GM12878 (cell line): Measurements from ENCODE around the gene CCDC51. TPM values are rescaled to one million over a fixed set of nuclear protein-coding genes. Genes with fewer than 3 reads are reported as not detected.

Source experiments
- ATAC-seq: fragments of 200-7000 bp; cut with Tn5 transposase; 3 replicates; pipeline ENCODE4 v1.9.1; 2020; ENCODE audit warnings: mild to moderate bottlenecking, moderate library complexity
- BruUV-seq: library from RNA; stranded (reverse); fragments of 400-500 nt; replicated peaks from 2 replicates; lab custom pipeline; 2021; lab: Mats Ljungman, UMichigan
- CTCF ChIA-PET: fragments of 300-600 bp; sonication (Branson Sonifier 250); formaldehyde crosslinking; extraction: SDS; loops from one replicate; lab custom pipeline; 2021; ENCODE audit warnings: inconsistent platforms; lab: Yijun Ruan, JAX
- POLR2A ChIA-PET: fragments of 350-600 bp; formaldehyde crosslinking; extraction: SDS; loops from one replicate; lab custom pipeline; 2021; ENCODE audit warnings: inconsistent platforms; lab: Charles Lee
- RAD21 ChIA-PET: fragments of 300-600 bp; sonication (Branson Sonifier 250); formaldehyde crosslinking; loops from one replicate; lab custom pipeline; 2023; ENCODE audit warnings: antibody characterized with exemption; ENCODE audit not compliant: unreplicated experiment; lab: Charles Lee
- SMC1A ChIA-PET: fragments of 300-600 bp; sonication (Branson Sonifier 250); formaldehyde crosslinking; loops from one replicate; lab custom pipeline; 2023; ENCODE audit not compliant: unreplicated experiment, uncharacterized antibody; lab: Charles Lee
- DNase-seq: peaks from one replicate; pipeline ENCODE4 v3.0.0-alpha.2; 2011; ENCODE audit warnings: low read depth, low spot score
- FAIRE-seq: peaks from 3 replicates; lab custom pipeline; 2011; peaks lifted over from hg19 to GRCh38; lab: Jason Lieb, UNC
- H2AFZ ChIP-seq: 2 replicates; pipeline ENCODE4 v1.6.0; 2011; ENCODE audit warnings: low read depth, low read length, control low read depth; ENCODE audit not compliant: control insufficient read depth
- H3K27ac ChIP-seq: 2 replicates; pipeline ENCODE4 v1.5.1; 2011; ENCODE audit warnings: control low read depth; ENCODE audit not compliant: control insufficient read depth, insufficient read depth
- H3K27me3 ChIP-seq, 2 experiments: replicated peaks in 1 of 2; 2 replicates each; pipeline versions ENCODE4 v1.6.0 to v1.6.1; 2011; ENCODE audit warnings: low read length in 1 of 2; ENCODE audit not compliant: control insufficient read depth in 2 of 2, insufficient read depth in 2 of 2
- H3K36me3 ChIP-seq, 2 experiments: 2 replicates each; pipeline ENCODE4 v1.5.1; 2011; ENCODE audit warnings: low read length in 1 of 2; ENCODE audit not compliant: control insufficient read depth in 2 of 2, insufficient read depth in 2 of 2
- H3K4me1 ChIP-seq: 2 replicates; pipeline ENCODE4 v1.6.1; 2011; ENCODE audit warnings: mild to moderate bottlenecking, low read length, moderate library complexity, mixed read lengths; ENCODE audit not compliant: control insufficient read depth, insufficient read depth
- H3K4me2 ChIP-seq: 2 replicates; pipeline ENCODE4 v1.6.0; 2011; ENCODE audit warnings: control low read depth; ENCODE audit not compliant: control insufficient read depth, insufficient read depth
- H3K4me3 ChIP-seq: fragments of 200-600 bp; sonication (generic); 2 replicates; pipeline ENCODE4 v1.5.1; 2016
- H3K79me2 ChIP-seq: 2 replicates; pipeline ENCODE4 v1.6.0; 2011; ENCODE audit warnings: low read length; ENCODE audit not compliant: control insufficient read depth, insufficient read depth
- H3K9ac ChIP-seq: 2 replicates; pipeline ENCODE4 v1.8.0; 2011; ENCODE audit warnings: low read length, control low read depth, mixed read lengths; ENCODE audit not compliant: control insufficient read depth, insufficient read depth
- H3K9me3 ChIP-seq: replicated peaks from 3 replicates; pipeline ENCODE4 v1.5.1; 2011; ENCODE audit warnings: mild to moderate bottlenecking, low read length; ENCODE audit not compliant: control insufficient read depth, insufficient read depth
- H4K20me1 ChIP-seq: 2 replicates; pipeline ENCODE4 v1.6.0; 2011; ENCODE audit not compliant: control insufficient read depth, insufficient read depth
- CREB1 ChIP-seq: IDR thresholded peaks from 2 replicates; pipeline ENCODE4 v1.6.1; 2012; ENCODE audit warnings: low read depth, mild to moderate bottlenecking, inconsistent platforms
- IKZF1 ChIP-seq: fragments of 450-650 bp; conservative IDR thresholded peaks from 2 replicates; pipeline ENCODE4 v1.6.1; 2017; ENCODE audit warnings: antibody characterized with exemption, mild to moderate bottlenecking
- MEF2B ChIP-seq: fragments of 450-650 bp; IDR thresholded peaks from 2 replicates; pipeline ENCODE4 v1.6.1; 2018; ENCODE audit warnings: mild to moderate bottlenecking, moderate library complexity; ENCODE audit not compliant: partially characterized antibody, poor library complexity, severe bottlenecking
- NFYA ChIP-seq: IDR thresholded peaks from 2 replicates; pipeline ENCODE4 v1.6.1; 2011; ENCODE audit warnings: low read depth, mild to moderate bottlenecking, low read length, improper control_type of control experiment, borderline replicate concordance
- NFYB ChIP-seq: IDR thresholded peaks from 2 replicates; pipeline ENCODE4 v1.6.1; 2011; ENCODE audit warnings: low read depth, mild to moderate bottlenecking, low read length, improper control_type of control experiment, moderate library complexity; ENCODE audit not compliant: insufficient read depth
- POU2F2 ChIP-seq: IDR thresholded peaks from 3 replicates; pipeline ENCODE4 v1.6.1; 2011; ENCODE audit warnings: low read depth, mild to moderate bottlenecking, low read length, borderline replicate concordance
- SP1 ChIP-seq: IDR thresholded peaks from one replicate; pipeline ENCODE4 v1.6.1; 2011; ENCODE audit warnings: low read depth, low read length
- YBX1 ChIP-seq: fragments of 450-650 bp; IDR thresholded peaks from 2 replicates; pipeline ENCODE4 v1.6.1; 2016; ENCODE audit warnings: antibody characterized with exemption
- ZNF24 ChIP-seq: fragments of 450-650 bp; IDR thresholded peaks from 2 replicates; pipeline ENCODE4 v1.6.1; 2017; ENCODE audit warnings: antibody characterized with exemption, mild to moderate bottlenecking
- ZNF274 ChIP-seq: IDR thresholded peaks from one replicate; pipeline ENCODE4 v1.8.0; 2011; ENCODE audit not compliant: insufficient read length, insufficient read depth
- WGBS: methylation state at CpG from one replicate; pipeline ENCODE4 v1.1.6; 2016; ENCODE audit warnings: low lambda C conversion rate; ENCODE audit not compliant: insufficient replicate concordance, insufficient coverage; ENCODE audit errors: missing lambda C conversion rate; 5-methylcytosine and 5-hydroxymethylcytosine counted together
- in situ Hi-C: fragments of 300-500 bp; cut with MboI; formaldehyde crosslinking; loops from 9 replicates; pipeline ENCODE4 v1.14.3; 2018; ENCODE audit warnings: mixed read lengths
- intact Hi-C: fragments of 100-400 bp; cut with micrococcal nuclease; formaldehyde crosslinking; loops from one replicate; pipeline ENCODE4 v1.14.2; 2022; ENCODE audit not compliant: unreplicated experiment
- polyA plus RNA-seq, 11 experiments: library from polyadenylated mRNA; depleted of rRNA in 4 of 11; unstranded in 6 of 11; stranded (reverse) in 5 of 11; fragments of >200 nt; fragmentation: Nextera tagmentation in 4 of 11; fragmentation: Illumina TruSeq in 1 of 11; extraction: Ambion mirVana in 4 of 11; extraction: Trizol in 1 of 11; gene quantifications; 1 replicate in 1 of 11; 2 replicates in 10 of 11; pipeline versions ENCODE4 v1.2.1 to v1.2.3, GENCODE V29; 2011 to 2016; ENCODE audit warnings: inconsistent platforms in 2 of 11, missing spikeins in 2 of 11, low read depth in 1 of 11
- total RNA-seq, 4 experiments: library from RNA; depleted of rRNA in 3 of 4; stranded (reverse); fragments of >200 nt in 3 of 4; fragmentation: Illumina TruSeq in 1 of 4; extraction: Trizol in 1 of 4; gene quantifications; 2 replicates each; pipeline versions ENCODE4 v1.2.1 to v1.2.3, GENCODE V29; 2013 to 2021
- TF ChIP-seq, protein P1 (sequence below): fragments of 150-350 bp; IDR thresholded peaks from 2 replicates; pipeline ENCODE4 v1.6.1; 2014; ENCODE audit warnings: mild to moderate bottlenecking, low read depth, low read length
- TF ChIP-seq, protein P2 (sequence below): IDR thresholded peaks from 2 replicates; pipeline ENCODE4 v1.6.1; 2011; ENCODE audit warnings: borderline replicate concordance, low read depth, mild to moderate bottlenecking, moderate library complexity, low read length; ENCODE audit not compliant: insufficient read depth, poor library complexity, severe bottlenecking
- TF ChIP-seq, protein P3 (sequence below): IDR thresholded peaks from 2 replicates; pipeline ENCODE4 v1.6.1; 2012; ENCODE audit warnings: low read depth, low read length, improper control_type of control experiment
- TF ChIP-seq, protein P4 (sequence below): fragments of 450-650 bp; formaldehyde crosslinking; IDR thresholded peaks from 2 replicates; pipeline ENCODE4 v1.5.0; 2022; ENCODE audit warnings: mild to moderate bottlenecking, missing genetic modification characterization
- TF ChIP-seq, protein P5 (sequence below): fragments of 450-650 bp; IDR thresholded peaks from 2 replicates; pipeline ENCODE4 v1.6.1; 2017; ENCODE audit warnings: low read depth, mild to moderate bottlenecking, moderate library complexity

CCDC51 gene
- total and polyA plus RNA-seq, 10 of the 15 experiments (the other 5 are each of a cell fraction or from before 2014, with no cell fraction given) = 10.6 to 54.9 (median 28.5) TPM

DNA sequence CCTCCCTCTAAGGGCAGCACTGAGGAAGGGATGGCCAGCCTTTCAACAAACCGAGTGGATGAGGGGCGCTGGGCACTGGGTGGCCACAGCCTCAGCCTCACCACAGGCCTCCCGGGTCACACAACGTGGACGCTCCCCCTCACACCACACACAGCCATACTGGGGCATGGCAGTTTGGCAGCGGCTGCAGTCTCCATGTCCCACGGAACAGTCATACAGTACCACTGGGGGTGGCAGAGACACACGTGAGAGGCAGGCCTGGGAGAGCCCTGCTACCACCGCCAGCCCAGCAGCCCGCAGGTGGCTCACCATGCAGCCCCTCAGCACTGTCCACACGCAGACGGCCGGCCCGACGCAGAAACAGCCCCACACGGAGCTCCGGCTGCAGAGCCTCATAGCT is 21.8 kb downstream of the CCDC51 start:
- no peak overlapping the region for H3K27ac ChIP-seq
- no peaks in the 10 kb centered on the region for H3K9me3 ChIP-seq
- intact Hi-C loops = no loop called here
- no peak overlapping the region for H3K4me3 ChIP-seq
- H3K36me3 ChIP-seq = no peaks in the 10 kb centered on the region
- H2AFZ ChIP-seq = no peak overlapping the region
- RAD21 ChIA-PET = interaction anchor here (1.8 to 1.9 kb wide), 2 partner anchors 17 to 18 kb away, joined by 5 read pairs; no protein-coding TSS in a partner anchor
- FAIRE-seq (no peak), ATAC-seq (no peak), DNase-seq (no peak)
- CTCF ChIA-PET = interaction anchor here (0.7 to 22.0 kb wide), 2 partner anchors 18 kb away, joined by 4 to 757 read pairs; partner anchors contain the start of genes CCDC51 and TMA7
- no TSS peak for BruUV-seq
- in situ Hi-C loops = no loop called here
- WGBS = 61% methylated on average over 17 of the region's 17 CpGs
- no peak overlapping the region for H3K4me2 ChIP-seq
- POLR2A ChIA-PET = no interaction called here
- no peaks in the 10 kb centered on the region for H3K79me2 ChIP-seq
- H3K27me3 ChIP-seq = no peaks in the 10 kb centered on the region
- SMC1A ChIA-PET = interaction anchor here (2.6 kb wide), 1 partner anchor 18 kb away, joined by 8 read pairs; no protein-coding TSS in a partner anchor
- no peaks in the 10 kb centered on the region for H4K20me1 ChIP-seq
- no peak overlapping the region for H3K9ac ChIP-seq
- H3K4me1 ChIP-seq = no peaks in the 10 kb centered on the region
- TF ChIP-seq, protein P1, sequence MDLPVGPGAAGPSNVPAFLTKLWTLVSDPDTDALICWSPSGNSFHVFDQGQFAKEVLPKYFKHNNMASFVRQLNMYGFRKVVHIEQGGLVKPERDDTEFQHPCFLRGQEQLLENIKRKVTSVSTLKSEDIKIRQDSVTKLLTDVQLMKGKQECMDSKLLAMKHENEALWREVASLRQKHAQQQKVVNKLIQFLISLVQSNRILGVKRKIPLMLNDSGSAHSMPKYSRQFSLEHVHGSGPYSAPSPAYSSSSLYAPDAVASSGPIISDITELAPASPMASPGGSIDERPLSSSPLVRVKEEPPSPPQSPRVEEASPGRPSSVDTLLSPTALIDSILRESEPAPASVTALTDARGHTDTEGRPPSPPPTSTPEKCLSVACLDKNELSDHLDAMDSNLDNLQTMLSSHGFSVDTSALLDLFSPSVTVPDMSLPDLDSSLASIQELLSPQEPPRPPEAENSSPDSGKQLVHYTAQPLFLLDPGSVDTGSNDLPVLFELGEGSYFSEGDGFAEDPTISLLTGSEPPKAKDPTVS = no peak
- TF ChIP-seq, protein P2, sequence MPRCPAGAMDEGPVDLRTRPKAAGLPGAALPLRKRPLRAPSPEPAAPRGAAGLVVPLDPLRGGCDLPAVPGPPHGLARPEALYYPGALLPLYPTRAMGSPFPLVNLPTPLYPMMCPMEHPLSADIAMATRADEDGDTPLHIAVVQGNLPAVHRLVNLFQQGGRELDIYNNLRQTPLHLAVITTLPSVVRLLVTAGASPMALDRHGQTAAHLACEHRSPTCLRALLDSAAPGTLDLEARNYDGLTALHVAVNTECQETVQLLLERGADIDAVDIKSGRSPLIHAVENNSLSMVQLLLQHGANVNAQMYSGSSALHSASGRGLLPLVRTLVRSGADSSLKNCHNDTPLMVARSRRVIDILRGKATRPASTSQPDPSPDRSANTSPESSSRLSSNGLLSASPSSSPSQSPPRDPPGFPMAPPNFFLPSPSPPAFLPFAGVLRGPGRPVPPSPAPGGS = no peak
- no peak for TF ChIP-seq ZNF274
- no peak for TF ChIP-seq CREB1
- TF ChIP-seq POU2F2 = no peak
- TF ChIP-seq, protein P3, sequence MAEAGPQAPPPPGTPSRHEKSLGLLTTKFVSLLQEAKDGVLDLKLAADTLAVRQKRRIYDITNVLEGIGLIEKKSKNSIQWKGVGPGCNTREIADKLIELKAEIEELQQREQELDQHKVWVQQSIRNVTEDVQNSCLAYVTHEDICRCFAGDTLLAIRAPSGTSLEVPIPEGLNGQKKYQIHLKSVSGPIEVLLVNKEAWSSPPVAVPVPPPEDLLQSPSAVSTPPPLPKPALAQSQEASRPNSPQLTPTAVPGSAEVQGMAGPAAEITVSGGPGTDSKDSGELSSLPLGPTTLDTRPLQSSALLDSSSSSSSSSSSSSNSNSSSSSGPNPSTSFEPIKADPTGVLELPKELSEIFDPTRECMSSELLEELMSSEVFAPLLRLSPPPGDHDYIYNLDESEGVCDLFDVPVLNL = no peak
- no peak for TF ChIP-seq NFYA
- TF ChIP-seq IKZF1 = no peak
- TF ChIP-seq MEF2B = no peak
- TF ChIP-seq NFYB = no peak
- no peak for TF ChIP-seq SP1
- TF ChIP-seq, protein P4, sequence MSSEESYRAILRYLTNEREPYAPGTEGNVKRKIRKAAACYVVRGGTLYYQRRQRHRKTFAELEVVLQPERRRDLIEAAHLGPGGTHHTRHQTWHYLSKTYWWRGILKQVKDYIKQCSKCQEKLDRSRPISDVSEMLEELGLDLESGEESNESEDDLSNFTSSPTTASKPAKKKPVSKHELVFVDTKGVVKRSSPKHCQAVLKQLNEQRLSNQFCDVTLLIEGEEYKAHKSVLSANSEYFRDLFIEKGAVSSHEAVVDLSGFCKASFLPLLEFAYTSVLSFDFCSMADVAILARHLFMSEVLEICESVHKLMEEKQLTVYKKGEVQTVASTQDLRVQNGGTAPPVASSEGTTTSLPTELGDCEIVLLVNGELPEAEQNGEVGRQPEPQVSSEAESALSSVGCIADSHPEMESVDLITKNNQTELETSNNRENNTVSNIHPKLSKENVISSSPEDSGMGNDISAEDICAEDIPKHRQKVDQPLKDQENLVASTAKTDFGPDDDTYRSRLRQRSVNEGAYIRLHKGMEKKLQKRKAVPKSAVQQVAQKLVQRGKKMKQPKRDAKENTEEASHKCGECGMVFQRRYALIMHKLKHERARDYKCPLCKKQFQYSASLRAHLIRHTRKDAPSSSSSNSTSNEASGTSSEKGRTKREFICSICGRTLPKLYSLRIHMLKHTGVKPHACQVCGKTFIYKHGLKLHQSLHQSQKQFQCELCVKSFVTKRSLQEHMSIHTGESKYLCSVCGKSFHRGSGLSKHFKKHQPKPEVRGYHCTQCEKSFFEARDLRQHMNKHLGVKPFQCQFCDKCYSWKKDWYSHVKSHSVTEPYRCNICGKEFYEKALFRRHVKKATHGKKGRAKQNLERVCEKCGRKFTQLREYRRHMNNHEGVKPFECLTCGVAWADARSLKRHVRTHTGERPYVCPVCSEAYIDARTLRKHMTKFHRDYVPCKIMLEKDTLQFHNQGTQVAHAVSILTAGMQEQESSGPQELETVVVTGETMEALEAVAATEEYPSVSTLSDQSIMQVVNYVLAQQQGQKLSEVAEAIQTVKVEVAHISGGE (CRISPR knock-in tag) = no peak
- TF ChIP-seq ZNF24 = no peak
- TF ChIP-seq, protein P5, sequence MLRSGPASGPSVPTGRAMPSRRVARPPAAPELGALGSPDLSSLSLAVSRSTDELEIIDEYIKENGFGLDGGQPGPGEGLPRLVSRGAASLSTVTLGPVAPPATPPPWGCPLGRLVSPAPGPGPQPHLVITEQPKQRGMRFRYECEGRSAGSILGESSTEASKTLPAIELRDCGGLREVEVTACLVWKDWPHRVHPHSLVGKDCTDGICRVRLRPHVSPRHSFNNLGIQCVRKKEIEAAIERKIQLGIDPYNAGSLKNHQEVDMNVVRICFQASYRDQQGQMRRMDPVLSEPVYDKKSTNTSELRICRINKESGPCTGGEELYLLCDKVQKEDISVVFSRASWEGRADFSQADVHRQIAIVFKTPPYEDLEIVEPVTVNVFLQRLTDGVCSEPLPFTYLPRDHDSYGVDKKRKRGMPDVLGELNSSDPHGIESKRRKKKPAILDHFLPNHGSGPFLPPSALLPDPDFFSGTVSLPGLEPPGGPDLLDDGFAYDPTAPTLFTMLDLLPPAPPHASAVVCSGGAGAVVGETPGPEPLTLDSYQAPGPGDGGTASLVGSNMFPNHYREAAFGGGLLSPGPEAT = no peak
- TF ChIP-seq YBX1 = no peak
